IPS-20b (cell line): ENCODE results near the gene ADARB1.

ENCODE experiments used
- H3K27ac ChIP-seq: one replicate; pipeline ENCODE4 v1.5.1; 2013; ENCODE audit warnings: low read length
- H3K27me3 ChIP-seq: 2 replicates; pipeline ENCODE4 v1.6.1; 2013; ENCODE audit warnings: mild to moderate bottlenecking, low read length, inconsistent platforms; ENCODE audit not compliant: insufficient read depth
- H3K36me3 ChIP-seq: 2 replicates; pipeline ENCODE4 v1.6.1; 2013; ENCODE audit warnings: low read depth, mild to moderate bottlenecking, inconsistent platforms, low read length, moderate library complexity; ENCODE audit not compliant: insufficient read depth
- H3K4me1 ChIP-seq: 2 replicates; pipeline ENCODE4 v1.6.1; 2013; ENCODE audit warnings: mild to moderate bottlenecking, control low read depth, inconsistent platforms, low read length, moderate library complexity; ENCODE audit not compliant: insufficient read depth
- H3K4me3 ChIP-seq: 2 replicates; pipeline ENCODE4 v1.5.1; 2013; ENCODE audit warnings: mild to moderate bottlenecking, low read length, inconsistent platforms
- H3K9ac ChIP-seq: 2 replicates; pipeline ENCODE4 v1.6.1; 2013; ENCODE audit warnings: low read depth, mild to moderate bottlenecking, inconsistent platforms, low read length, moderate library complexity
- H3K9me3 ChIP-seq: 2 replicates; pipeline ENCODE4 v1.6.1; 2013; ENCODE audit warnings: mild to moderate bottlenecking, low read depth, low read length, inconsistent platforms; ENCODE audit not compliant: insufficient read depth

ADARB1 gene

GRCh38 chr21:45040739-45041138, 33.6 kb upstream of the ADARB1 start:
- Histone ChIP-seq H3K9ac (no peak overlapping the region), H3K4me3 (no peak overlapping the region), H3K36me3 (no peaks in the 10 kb centered on the region), H3K27ac (no peak overlapping the region), H3K9me3 (peaks cover 9% of the 10 kb centered on the region), H3K27me3 (no peaks in the 10 kb centered on the region), H3K4me1 (no peaks in the 10 kb centered on the region)

- no peak overlapping the region for H3K4me3 ChIP-seq
Observed at GRCh38 chr21:45041351-45041805, 33.0 kb upstream of the ADARB1 start.

GRCh38 chr21:45041984-45042663, 32.3 kb upstream of the ADARB1 start:
- no peak overlapping the region for H3K27ac ChIP-seq

More at GRCh38 chr21:45041351-45041805, 33.0 kb upstream of the ADARB1 start:
- H3K9me3 ChIP-seq = peaks cover 9% of the 10 kb centered on the region
- no peaks in the 10 kb centered on the region for H3K36me3 ChIP-seq
- no peak overlapping the region for H3K9ac ChIP-seq
- H3K27ac ChIP-seq = no peak overlapping the region
- no peaks in the 10 kb centered on the region for H3K27me3 ChIP-seq
- H3K4me1 ChIP-seq = no peaks in the 10 kb centered on the region

GRCh38 chr21:45042664-45043161, 31.7 kb upstream of the ADARB1 start:
- Histone ChIP-seq H3K4me3 (no peak overlapping the region), H3K27me3 (no peaks in the 10 kb centered on the region), H3K9me3 (no peaks in the 10 kb centered on the region), H3K27ac (no peak overlapping the region), H3K36me3 (no peaks in the 10 kb centered on the region), H3K9ac (no peak overlapping the region), H3K4me1 (no peaks in the 10 kb centered on the region)

More at GRCh38 chr21:45041984-45042663, 32.3 kb upstream of the ADARB1 start:
- no peaks in the 10 kb centered on the region for H3K36me3 ChIP-seq
- no peaks in the 10 kb centered on the region for H3K4me1 ChIP-seq
- H3K27me3 ChIP-seq = no peaks in the 10 kb centered on the region
- no peak overlapping the region for H3K9ac ChIP-seq
- H3K4me3 ChIP-seq = no peak overlapping the region
- H3K9me3 ChIP-seq = peaks cover 2% of the 10 kb centered on the region; the same call in 1 of the 2 replicates

- no peak overlapping the region for H3K4me3 ChIP-seq
- no peaks in the 10 kb centered on the region; the same call in 1 of the 2 replicates for H3K9me3 ChIP-seq
- no peak overlapping the region for H3K9ac ChIP-seq
- H3K36me3 ChIP-seq = no peaks in the 10 kb centered on the region
- no peak overlapping the region for H3K27ac ChIP-seq
- H3K4me1 ChIP-seq = no peaks in the 10 kb centered on the region
- H3K27me3 ChIP-seq = no peaks in the 10 kb centered on the region
Observed at GRCh38 chr21:45043541-45044020, 30.8 kb upstream of the ADARB1 start.

GRCh38 chr21:45045481-45045880, 28.9 kb upstream of the ADARB1 start:
- no peaks in the 10 kb centered on the region; the same call in 1 of the 2 replicates for H3K9me3 ChIP-seq
- H3K36me3 ChIP-seq = no peaks in the 10 kb centered on the region
- no peak overlapping the region for H3K27ac ChIP-seq
- H3K9ac ChIP-seq = no peak overlapping the region
- 0 out of 2 replicates have a peak, but pooled peaks cover 2% of the 10 kb centered on the region for H3K4me1 ChIP-seq
- no peak overlapping the region for H3K4me3 ChIP-seq
- H3K27me3 ChIP-seq = no peaks in the 10 kb centered on the region

GRCh38 chr21:45047257-45047656, 27.1 kb upstream of the ADARB1 start:
- H3K36me3 ChIP-seq = no peaks in the 10 kb centered on the region
- H3K9me3 ChIP-seq = no peaks in the 10 kb centered on the region; the same call in 1 of the 2 replicates
- peaks cover 12% of the 10 kb centered on the region; the same call in 1 of the 2 replicates for H3K4me1 ChIP-seq
- H3K27me3 ChIP-seq = no peaks in the 10 kb centered on the region
- H3K9ac ChIP-seq = no peak overlapping the region
- H3K27ac ChIP-seq = no peak overlapping the region
- H3K4me3 ChIP-seq = no peak overlapping the region

GRCh38 chr21:45048026-45048698, 26.2 kb upstream of the ADARB1 start:
- no peak overlapping the region for H3K9ac ChIP-seq
- H3K4me1 ChIP-seq = peaks cover 12% of the 10 kb centered on the region; the same call in 1 of the 2 replicates
- H3K4me3 ChIP-seq = no peak overlapping the region

GRCh38 chr21:45048968-45049367, 25.4 kb upstream of the ADARB1 start:
- H3K36me3 ChIP-seq = no peaks in the 10 kb centered on the region
- H3K9ac ChIP-seq = no peak overlapping the region
- H3K27ac ChIP-seq = no peak overlapping the region
- H3K4me3 ChIP-seq = no peak overlapping the region
- no peaks in the 10 kb centered on the region; the same call in 1 of the 2 replicates for H3K9me3 ChIP-seq
- no peaks in the 10 kb centered on the region for H3K27me3 ChIP-seq
- peaks cover 12% of the 10 kb centered on the region; the same call in 1 of the 2 replicates for H3K4me1 ChIP-seq

More at GRCh38 chr21:45048026-45048698, 26.2 kb upstream of the ADARB1 start:
- H3K27ac ChIP-seq = no peak overlapping the region
- no peaks in the 10 kb centered on the region for H3K36me3 ChIP-seq
- H3K27me3 ChIP-seq = no peaks in the 10 kb centered on the region
- H3K9me3 ChIP-seq = no peaks in the 10 kb centered on the region; the same call in 1 of the 2 replicates

- H3K4me1 ChIP-seq = peaks cover 12% of the 10 kb centered on the region; the same call in 1 of the 2 replicates
- no peaks in the 10 kb centered on the region; the same call in 1 of the 2 replicates for H3K9me3 ChIP-seq
- no peaks in the 10 kb centered on the region for H3K36me3 ChIP-seq
- H3K4me3 ChIP-seq = no peak overlapping the region
- H3K27ac ChIP-seq = no peak overlapping the region
- H3K27me3 ChIP-seq = no peaks in the 10 kb centered on the region
- H3K9ac ChIP-seq = no peak overlapping the region
Observed at GRCh38 chr21:45049714-45050344, 24.6 kb upstream of the ADARB1 start.

- no peaks in the 10 kb centered on the region; the same call in 1 of the 2 replicates for H3K9me3 ChIP-seq
- no peak overlapping the region for H3K9ac ChIP-seq
- H3K27ac ChIP-seq = no peak overlapping the region
- H3K4me1 ChIP-seq = peaks cover 12% of the 10 kb centered on the region; the same call in 1 of the 2 replicates
- H3K4me3 ChIP-seq = no peak overlapping the region
- no peaks in the 10 kb centered on the region for H3K27me3 ChIP-seq
- no peaks in the 10 kb centered on the region for H3K36me3 ChIP-seq
Observed at GRCh38 chr21:45050345-45050796, 24.0 kb upstream of the ADARB1 start.
